Measurements from ENCODE around the gene RNU1-2. TPM values are rescaled to one million over a fixed set of nuclear protein-coding genes. Genes with fewer than 3 reads are reported as not detected.

RNU1-2 gene
- total RNA-seq, 1 experiment from 2014 or later: 1,866 TPM

DNA sequence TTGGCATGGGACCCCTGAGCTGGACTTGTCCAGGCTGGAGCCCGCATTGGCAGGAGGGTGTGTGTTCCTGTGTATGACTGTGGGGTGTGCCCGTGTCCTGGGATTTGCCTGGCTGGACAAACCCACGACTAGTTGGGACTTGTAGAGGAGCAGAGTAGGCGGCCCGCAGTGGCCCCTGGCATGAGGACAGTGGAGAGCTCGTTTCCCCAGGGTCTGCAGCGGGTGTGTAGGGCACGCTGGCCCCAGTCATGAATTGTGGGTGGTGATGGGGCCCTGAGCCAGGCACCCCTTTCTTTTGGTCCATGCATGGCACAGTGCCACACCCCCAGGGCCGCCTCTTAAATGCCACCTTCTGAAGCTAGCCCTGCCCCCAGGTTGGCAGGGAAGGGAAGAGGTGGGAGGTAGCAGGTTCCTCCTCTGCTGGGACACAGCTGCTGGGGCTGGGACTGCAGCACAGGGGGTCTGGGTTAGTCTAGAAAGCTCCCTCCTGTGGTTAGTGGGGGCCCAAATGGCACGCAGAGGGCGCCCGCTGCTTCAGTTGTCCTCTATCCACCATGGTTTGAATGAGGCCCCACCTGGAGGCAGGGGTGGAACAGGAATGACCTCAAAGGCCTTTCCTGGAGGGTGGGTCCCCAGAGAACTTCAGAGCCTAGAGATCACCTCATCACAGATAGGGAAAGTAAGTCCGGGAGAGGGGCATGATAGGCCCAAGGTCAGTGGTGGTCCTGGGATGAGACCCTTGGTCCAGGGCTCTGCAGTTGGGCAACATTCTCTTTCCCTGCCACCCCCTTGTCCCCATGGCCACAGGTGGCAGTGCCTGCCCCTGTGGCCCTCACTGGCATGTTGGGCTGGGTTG, 30.1 kb downstream of the RNU1-2 start:
- CTCF ChIA-PET: no interaction called here

DNA sequence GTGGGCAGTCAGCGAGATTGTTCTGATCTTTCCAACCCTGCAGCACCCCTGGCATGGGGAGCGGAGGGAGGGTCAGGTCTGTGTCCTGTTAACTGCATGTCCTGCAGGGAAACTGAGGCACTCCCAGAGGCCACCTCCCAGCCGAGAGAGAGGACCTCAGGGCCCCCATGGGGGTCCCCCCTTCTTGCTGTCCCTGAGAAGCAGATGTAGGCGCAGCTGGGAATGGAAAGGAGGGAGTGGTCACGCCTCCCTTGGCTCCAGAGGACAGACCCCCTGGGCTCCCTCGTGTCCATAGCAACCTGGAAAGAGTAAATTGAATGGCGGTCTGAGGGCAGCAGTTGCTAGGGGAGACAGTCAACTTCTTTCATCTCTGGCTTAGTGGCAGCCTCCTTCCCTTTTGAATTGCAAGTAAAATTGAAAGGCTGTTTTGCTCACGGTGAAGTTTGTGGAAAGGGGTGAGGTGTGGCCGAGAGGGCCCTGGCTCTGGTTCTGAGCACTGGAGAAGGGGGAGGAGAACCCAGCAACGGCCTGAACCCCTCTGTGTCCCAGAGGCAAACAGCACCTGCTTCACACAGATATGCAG, 30.8 kb downstream of the RNU1-2 start:
- ChIA-PET CTCF (no interaction called here), POLR2A (ENCODE audit: low non-redundant PET) (no interaction called here)
- TF ChIP-seq EZH2 (IDR thresholded peaks at IDR 0.05; ENCODE audit: borderline replicate concordance, low read depth, low read length, poor library complexity, severe bottlenecking): no peak
- TF ChIP-seq, protein P1, sequence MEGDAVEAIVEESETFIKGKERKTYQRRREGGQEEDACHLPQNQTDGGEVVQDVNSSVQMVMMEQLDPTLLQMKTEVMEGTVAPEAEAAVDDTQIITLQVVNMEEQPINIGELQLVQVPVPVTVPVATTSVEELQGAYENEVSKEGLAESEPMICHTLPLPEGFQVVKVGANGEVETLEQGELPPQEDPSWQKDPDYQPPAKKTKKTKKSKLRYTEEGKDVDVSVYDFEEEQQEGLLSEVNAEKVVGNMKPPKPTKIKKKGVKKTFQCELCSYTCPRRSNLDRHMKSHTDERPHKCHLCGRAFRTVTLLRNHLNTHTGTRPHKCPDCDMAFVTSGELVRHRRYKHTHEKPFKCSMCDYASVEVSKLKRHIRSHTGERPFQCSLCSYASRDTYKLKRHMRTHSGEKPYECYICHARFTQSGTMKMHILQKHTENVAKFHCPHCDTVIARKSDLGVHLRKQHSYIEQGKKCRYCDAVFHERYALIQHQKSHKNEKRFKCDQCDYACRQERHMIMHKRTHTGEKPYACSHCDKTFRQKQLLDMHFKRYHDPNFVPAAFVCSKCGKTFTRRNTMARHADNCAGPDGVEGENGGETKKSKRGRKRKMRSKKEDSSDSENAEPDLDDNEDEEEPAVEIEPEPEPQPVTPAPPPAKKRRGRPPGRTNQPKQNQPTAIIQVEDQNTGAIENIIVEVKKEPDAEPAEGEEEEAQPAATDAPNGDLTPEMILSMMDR (conservative IDR thresholded peaks at IDR 0.05; ENCODE audit: low read depth, low read length): no peak
- intact Hi-C loops (cut with micrococcal nuclease; ENCODE audit: unreplicated experiment): no loop called here
- peak; percentile 40 for DNase-seq (ENCODE audit: low spot score)
- no peak overlapping the region for H3K27ac ChIP-seq (ENCODE audit: low read depth, low read length, poor library complexity, severe bottlenecking)
- no peaks in the 10 kb centered on the region for H3K27me3 ChIP-seq (replicated peaks; ENCODE audit: insufficient read depth, low read depth, low read length, poor library complexity)
- no peaks in the 10 kb centered on the region for H3K36me3 ChIP-seq (ENCODE audit: insufficient read depth, low read length, poor library complexity, severe bottlenecking)
- no peak overlapping the region for H3K4me3 ChIP-seq (ENCODE audit: low read depth, low read length, poor library complexity, severe bottlenecking)
- no TSS peak for BruUV-seq (replicated peaks)
- H3K4me1 ChIP-seq (ENCODE audit: insufficient read depth, low read length, poor library complexity, severe bottlenecking): peaks cover 10% of the 10 kb centered on the region
- no peaks in the 10 kb centered on the region for H3K9me3 ChIP-seq (ENCODE audit: low read depth, low read length, poor library complexity, severe bottlenecking)

More for the DNA sequence above, 30.1 kb downstream of the RNU1-2 start:
- no peaks in the 10 kb centered on the region for H3K27me3 ChIP-seq (replicated peaks; ENCODE audit: insufficient read depth, low read depth, low read length, poor library complexity)
- TF ChIP-seq, protein P1 (conservative IDR thresholded peaks at IDR 0.05; ENCODE audit: low read depth, low read length): no peak
- no peak for TF ChIP-seq EZH2 (IDR thresholded peaks at IDR 0.05; ENCODE audit: borderline replicate concordance, low read depth, low read length, poor library complexity, severe bottlenecking)
- no peaks in the 10 kb centered on the region for H3K36me3 ChIP-seq (ENCODE audit: insufficient read depth, low read length, poor library complexity, severe bottlenecking)
- POLR2A ChIA-PET (ENCODE audit: low non-redundant PET): no interaction called here
- H3K9me3 ChIP-seq (ENCODE audit: low read depth, low read length, poor library complexity, severe bottlenecking): no peaks in the 10 kb centered on the region
- BruUV-seq (replicated peaks): no TSS peak
- DNase-seq (ENCODE audit: low spot score): no peak
- H3K4me3 ChIP-seq (ENCODE audit: low read depth, low read length, poor library complexity, severe bottlenecking): no peak overlapping the region
- intact Hi-C loops (cut with micrococcal nuclease; ENCODE audit: unreplicated experiment): no loop called here
- peaks cover 13% of the 10 kb centered on the region for H3K4me1 ChIP-seq (ENCODE audit: insufficient read depth, low read length, poor library complexity, severe bottlenecking)
- no peak overlapping the region for H3K27ac ChIP-seq (ENCODE audit: low read depth, low read length, poor library complexity, severe bottlenecking)

DNA sequence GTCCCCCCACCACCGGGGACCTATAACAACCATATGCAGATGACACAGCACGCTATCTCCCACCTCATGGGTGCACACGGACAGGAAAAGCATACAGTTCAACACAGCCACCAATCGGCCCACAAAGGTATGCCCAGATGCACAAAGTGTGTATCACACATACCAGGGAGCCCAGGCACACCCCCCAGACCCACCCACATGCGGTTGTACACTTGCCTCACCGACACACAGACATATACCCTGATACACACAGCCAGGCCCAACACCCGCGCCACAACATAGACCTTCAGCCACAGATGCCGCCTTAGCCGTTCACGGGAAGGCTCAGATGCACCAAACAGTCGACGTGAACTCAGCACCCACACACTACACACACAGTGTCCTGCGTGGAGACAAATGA, 31.5 kb downstream of the RNU1-2 start:
- Histone ChIP-seq H3K4me3 (ENCODE audit: low read depth, low read length, poor library complexity, severe bottlenecking) (no peak overlapping the region), H3K27me3 (replicated peaks; ENCODE audit: insufficient read depth, low read depth, low read length, poor library complexity) (no peaks in the 10 kb centered on the region), H3K27ac (ENCODE audit: low read depth, low read length, poor library complexity, severe bottlenecking) (no peak overlapping the region), H3K36me3 (ENCODE audit: insufficient read depth, low read length, poor library complexity, severe bottlenecking) (no peaks in the 10 kb centered on the region), H3K4me1 (ENCODE audit: insufficient read depth, low read length, poor library complexity, severe bottlenecking) (peaks cover 4% of the 10 kb centered on the region), H3K9me3 (ENCODE audit: low read depth, low read length, poor library complexity, severe bottlenecking) (no peaks in the 10 kb centered on the region)
- TF ChIP-seq, protein P1 (conservative IDR thresholded peaks at IDR 0.05; ENCODE audit: low read depth, low read length): no peak
- TF ChIP-seq EZH2 (IDR thresholded peaks at IDR 0.05; ENCODE audit: borderline replicate concordance, low read depth, low read length, poor library complexity, severe bottlenecking): no peak
- ChIA-PET POLR2A (ENCODE audit: low non-redundant PET) (no interaction called here), CTCF (no interaction called here)
- intact Hi-C loops (cut with micrococcal nuclease; ENCODE audit: unreplicated experiment): no loop called here
- no TSS peak for BruUV-seq (replicated peaks)
- DNase-seq (ENCODE audit: low spot score): no peak
